WTC11 (cell line): Measurements from ENCODE around the gene CXCL11.

Source experiments
- CREB1 ChIP-seq: sonication (generic); formaldehyde crosslinking; IDR thresholded peaks from 2 replicates; pipeline ENCODE4 v1.8.0; 2023; ENCODE audit warnings: mild to moderate bottlenecking, missing genetic modification reagents
- EMX1 ChIP-seq: fragments of 250-450 bp; sonication (Bioruptor Pico); IDR thresholded peaks from 2 replicates; pipeline ENCODE4 v1.8.0; 2021; ENCODE audit warnings: mild to moderate bottlenecking
- NR3C1 ChIP-seq: sonication (generic); formaldehyde crosslinking; conservative IDR thresholded peaks from 2 replicates; pipeline ENCODE4 v1.8.1; 2023; ENCODE audit warnings: low read depth, mild to moderate bottlenecking, missing genetic modification reagents
- SMAD4 ChIP-seq: sonication (generic); formaldehyde crosslinking; IDR thresholded peaks from 2 replicates; pipeline ENCODE4 v1.8.0; 2022; ENCODE audit warnings: mild to moderate bottlenecking, missing genetic modification reagents
- SP1 ChIP-seq: sonication (generic); formaldehyde crosslinking; conservative IDR thresholded peaks from 2 replicates; pipeline ENCODE4 v1.8.1; 2022; ENCODE audit warnings: missing genetic modification reagents
- ZNF232 ChIP-seq: sonication (generic); formaldehyde crosslinking; IDR thresholded peaks from 2 replicates; pipeline ENCODE4 v1.8.0; 2022; ENCODE audit warnings: mild to moderate bottlenecking, missing genetic modification reagents
- ZNF416 ChIP-seq: fragments of 250-450 bp; sonication (Bioruptor Pico); IDR thresholded peaks from 2 replicates; pipeline ENCODE4 v1.9.0; 2021; ENCODE audit warnings: mild to moderate bottlenecking, inconsistent platforms
- TF ChIP-seq, protein P1 (sequence below): fragments of 200-600 bp; IDR thresholded peaks from 2 replicates; pipeline ENCODE4 v1.8.0; 2022; ENCODE audit warnings: antibody characterized with exemption
- TF ChIP-seq, protein P2 (sequence below): sonication (generic); formaldehyde crosslinking; IDR thresholded peaks from 2 replicates; pipeline ENCODE4 v1.8.1; 2022; ENCODE audit warnings: mild to moderate bottlenecking, missing genetic modification reagents, moderate library complexity, borderline replicate concordance
- TF ChIP-seq, protein P3 (sequence below): sonication (generic); formaldehyde crosslinking; IDR thresholded peaks from 2 replicates; pipeline ENCODE4 v1.8.0; 2022; ENCODE audit warnings: mild to moderate bottlenecking, missing genetic modification reagents
- TF ChIP-seq, protein P4 (sequence below): sonication (generic); formaldehyde crosslinking; IDR thresholded peaks from 2 replicates; pipeline ENCODE4 v1.8.1; 2022; ENCODE audit warnings: low read depth, mild to moderate bottlenecking, moderate library complexity, missing genetic modification reagents, borderline replicate concordance
- TF ChIP-seq, protein P5 (sequence below): sonication (generic); formaldehyde crosslinking; conservative IDR thresholded peaks from 2 replicates; pipeline ENCODE4 v1.8.1; 2023; ENCODE audit warnings: mild to moderate bottlenecking, low read depth, missing genetic modification reagents, moderate library complexity
- TF ChIP-seq, protein P6 (sequence below): sonication (generic); formaldehyde crosslinking; IDR thresholded peaks from 2 replicates; pipeline ENCODE4 v1.8.1; 2022; ENCODE audit warnings: low read depth, missing genetic modification reagents, borderline replicate concordance

DNA sequence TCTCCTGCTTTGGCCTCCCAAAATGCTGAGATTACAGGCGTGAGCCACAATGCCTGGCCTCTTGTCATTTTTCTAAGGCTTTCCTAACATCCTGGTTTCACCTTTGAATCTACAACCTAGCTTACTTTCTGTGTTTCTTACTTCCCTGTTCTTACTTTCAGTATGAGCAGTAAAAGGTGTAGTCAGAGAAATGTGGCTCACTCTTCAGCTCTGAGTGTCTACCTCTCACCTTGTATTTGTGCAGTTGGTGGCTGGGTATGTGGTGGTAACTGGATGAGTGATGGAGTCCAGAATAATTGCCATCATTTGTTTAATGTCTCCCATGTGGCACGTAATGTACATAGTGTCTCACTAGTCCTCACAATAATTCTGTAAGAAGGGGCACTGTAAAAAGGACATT is 19.1 kb upstream of the CXCL11 start:
- TF ChIP-seq, protein P1, sequence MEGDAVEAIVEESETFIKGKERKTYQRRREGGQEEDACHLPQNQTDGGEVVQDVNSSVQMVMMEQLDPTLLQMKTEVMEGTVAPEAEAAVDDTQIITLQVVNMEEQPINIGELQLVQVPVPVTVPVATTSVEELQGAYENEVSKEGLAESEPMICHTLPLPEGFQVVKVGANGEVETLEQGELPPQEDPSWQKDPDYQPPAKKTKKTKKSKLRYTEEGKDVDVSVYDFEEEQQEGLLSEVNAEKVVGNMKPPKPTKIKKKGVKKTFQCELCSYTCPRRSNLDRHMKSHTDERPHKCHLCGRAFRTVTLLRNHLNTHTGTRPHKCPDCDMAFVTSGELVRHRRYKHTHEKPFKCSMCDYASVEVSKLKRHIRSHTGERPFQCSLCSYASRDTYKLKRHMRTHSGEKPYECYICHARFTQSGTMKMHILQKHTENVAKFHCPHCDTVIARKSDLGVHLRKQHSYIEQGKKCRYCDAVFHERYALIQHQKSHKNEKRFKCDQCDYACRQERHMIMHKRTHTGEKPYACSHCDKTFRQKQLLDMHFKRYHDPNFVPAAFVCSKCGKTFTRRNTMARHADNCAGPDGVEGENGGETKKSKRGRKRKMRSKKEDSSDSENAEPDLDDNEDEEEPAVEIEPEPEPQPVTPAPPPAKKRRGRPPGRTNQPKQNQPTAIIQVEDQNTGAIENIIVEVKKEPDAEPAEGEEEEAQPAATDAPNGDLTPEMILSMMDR, result no peak
- TF ChIP-seq EMX1 (CRISPR knock-in tag) (no peak), NR3C1 (CRISPR knock-in tag) (no peak), ZNF416 (CRISPR knock-in tag) (no peak), ZNF232 (CRISPR knock-in tag) (no peak), SMAD4 (no peak), CREB1 (no peak), SP1 (CRISPR knock-in tag) (no peak)
- TF ChIP-seq, protein P2, sequence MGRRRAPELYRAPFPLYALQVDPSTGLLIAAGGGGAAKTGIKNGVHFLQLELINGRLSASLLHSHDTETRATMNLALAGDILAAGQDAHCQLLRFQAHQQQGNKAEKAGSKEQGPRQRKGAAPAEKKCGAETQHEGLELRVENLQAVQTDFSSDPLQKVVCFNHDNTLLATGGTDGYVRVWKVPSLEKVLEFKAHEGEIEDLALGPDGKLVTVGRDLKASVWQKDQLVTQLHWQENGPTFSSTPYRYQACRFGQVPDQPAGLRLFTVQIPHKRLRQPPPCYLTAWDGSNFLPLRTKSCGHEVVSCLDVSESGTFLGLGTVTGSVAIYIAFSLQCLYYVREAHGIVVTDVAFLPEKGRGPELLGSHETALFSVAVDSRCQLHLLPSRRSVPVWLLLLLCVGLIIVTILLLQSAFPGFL (CRISPR knock-in tag), result no peak
- TF ChIP-seq, protein P3, sequence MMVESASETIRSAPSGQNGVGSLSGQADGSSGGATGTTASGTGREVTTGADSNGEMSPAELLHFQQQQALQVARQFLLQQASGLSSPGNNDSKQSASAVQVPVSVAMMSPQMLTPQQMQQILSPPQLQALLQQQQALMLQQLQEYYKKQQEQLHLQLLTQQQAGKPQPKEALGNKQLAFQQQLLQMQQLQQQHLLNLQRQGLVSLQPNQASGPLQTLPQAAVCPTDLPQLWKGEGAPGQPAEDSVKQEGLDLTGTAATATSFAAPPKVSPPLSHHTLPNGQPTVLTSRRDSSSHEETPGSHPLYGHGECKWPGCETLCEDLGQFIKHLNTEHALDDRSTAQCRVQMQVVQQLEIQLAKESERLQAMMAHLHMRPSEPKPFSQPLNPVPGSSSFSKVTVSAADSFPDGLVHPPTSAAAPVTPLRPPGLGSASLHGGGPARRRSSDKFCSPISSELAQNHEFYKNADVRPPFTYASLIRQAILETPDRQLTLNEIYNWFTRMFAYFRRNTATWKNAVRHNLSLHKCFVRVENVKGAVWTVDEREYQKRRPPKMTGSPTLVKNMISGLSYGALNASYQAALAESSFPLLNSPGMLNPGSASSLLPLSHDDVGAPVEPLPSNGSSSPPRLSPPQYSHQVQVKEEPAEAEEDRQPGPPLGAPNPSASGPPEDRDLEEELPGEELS (CRISPR knock-in tag), result no peak
- TF ChIP-seq, protein P4, sequence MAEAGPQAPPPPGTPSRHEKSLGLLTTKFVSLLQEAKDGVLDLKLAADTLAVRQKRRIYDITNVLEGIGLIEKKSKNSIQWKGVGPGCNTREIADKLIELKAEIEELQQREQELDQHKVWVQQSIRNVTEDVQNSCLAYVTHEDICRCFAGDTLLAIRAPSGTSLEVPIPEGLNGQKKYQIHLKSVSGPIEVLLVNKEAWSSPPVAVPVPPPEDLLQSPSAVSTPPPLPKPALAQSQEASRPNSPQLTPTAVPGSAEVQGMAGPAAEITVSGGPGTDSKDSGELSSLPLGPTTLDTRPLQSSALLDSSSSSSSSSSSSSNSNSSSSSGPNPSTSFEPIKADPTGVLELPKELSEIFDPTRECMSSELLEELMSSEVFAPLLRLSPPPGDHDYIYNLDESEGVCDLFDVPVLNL (CRISPR knock-in tag), result no peak
- TF ChIP-seq, protein P5, sequence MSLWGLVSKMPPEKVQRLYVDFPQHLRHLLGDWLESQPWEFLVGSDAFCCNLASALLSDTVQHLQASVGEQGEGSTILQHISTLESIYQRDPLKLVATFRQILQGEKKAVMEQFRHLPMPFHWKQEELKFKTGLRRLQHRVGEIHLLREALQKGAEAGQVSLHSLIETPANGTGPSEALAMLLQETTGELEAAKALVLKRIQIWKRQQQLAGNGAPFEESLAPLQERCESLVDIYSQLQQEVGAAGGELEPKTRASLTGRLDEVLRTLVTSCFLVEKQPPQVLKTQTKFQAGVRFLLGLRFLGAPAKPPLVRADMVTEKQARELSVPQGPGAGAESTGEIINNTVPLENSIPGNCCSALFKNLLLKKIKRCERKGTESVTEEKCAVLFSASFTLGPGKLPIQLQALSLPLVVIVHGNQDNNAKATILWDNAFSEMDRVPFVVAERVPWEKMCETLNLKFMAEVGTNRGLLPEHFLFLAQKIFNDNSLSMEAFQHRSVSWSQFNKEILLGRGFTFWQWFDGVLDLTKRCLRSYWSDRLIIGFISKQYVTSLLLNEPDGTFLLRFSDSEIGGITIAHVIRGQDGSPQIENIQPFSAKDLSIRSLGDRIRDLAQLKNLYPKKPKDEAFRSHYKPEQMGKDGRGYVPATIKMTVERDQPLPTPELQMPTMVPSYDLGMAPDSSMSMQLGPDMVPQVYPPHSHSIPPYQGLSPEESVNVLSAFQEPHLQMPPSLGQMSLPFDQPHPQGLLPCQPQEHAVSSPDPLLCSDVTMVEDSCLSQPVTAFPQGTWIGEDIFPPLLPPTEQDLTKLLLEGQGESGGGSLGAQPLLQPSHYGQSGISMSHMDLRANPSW (CRISPR knock-in tag), result no peak
- TF ChIP-seq, protein P6, sequence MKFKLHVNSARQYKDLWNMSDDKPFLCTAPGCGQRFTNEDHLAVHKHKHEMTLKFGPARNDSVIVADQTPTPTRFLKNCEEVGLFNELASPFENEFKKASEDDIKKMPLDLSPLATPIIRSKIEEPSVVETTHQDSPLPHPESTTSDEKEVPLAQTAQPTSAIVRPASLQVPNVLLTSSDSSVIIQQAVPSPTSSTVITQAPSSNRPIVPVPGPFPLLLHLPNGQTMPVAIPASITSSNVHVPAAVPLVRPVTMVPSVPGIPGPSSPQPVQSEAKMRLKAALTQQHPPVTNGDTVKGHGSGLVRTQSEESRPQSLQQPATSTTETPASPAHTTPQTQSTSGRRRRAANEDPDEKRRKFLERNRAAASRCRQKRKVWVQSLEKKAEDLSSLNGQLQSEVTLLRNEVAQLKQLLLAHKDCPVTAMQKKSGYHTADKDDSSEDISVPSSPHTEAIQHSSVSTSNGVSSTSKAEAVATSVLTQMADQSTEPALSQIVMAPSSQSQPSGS, result no peak
